ENCODE measurements around the gene BIRC3. TPM values are rescaled to one million over a fixed set of nuclear protein-coding genes. Genes with fewer than 3 reads are reported as not detected.
A peak's percentile ranks its signal among the peaks of the same experiment; 100 is the strongest.

The BIRC3 gene
- total RNA-seq (2012; rRNA removed), result 2.2 and 4.1 TPM in 2 replicates

DNA sequence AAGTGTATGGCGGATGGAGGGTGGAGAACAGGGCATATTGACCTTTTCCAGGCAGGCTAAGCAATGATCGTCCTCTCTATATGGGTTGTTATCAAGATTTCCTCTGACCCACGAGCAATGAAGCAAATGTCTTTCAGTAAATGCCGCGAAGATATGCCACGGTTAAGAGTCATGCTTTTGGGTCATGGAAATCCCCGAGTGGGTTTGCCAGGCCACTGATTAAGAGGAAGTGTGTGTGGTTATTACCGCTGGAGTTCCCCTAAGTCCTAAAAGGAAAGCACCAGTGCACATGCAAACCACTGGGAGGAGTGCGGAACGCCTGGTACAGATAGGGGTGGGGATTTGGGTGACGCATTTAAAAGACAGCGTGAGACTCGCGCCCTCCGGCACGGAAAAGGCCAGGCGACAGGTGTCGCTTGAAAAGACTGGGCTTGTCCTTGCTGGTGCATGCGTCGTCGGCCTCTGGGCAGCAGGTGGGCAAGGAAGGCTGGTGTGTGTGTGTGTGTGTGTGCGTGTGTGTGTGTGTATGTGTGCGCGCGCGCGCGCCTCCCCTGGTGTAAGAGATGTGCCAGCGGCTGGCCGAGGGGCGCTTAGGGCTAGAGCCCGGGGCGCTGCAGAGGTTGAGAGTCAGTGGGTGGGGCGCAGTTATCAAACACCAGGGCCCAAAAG, at the start of gene BIRC3:
TSS of gene BIRC3 (plus strand) at position 386 of the 669 bp plus-strand sequence. CDS start 7,026 bp downstream, outside the sequence.
- no peaks in the 10 kb centered on the region for H3K9me3 ChIP-seq (replicated peaks; ENCODE audit: low read length)
- H3K4me3 ChIP-seq (ENCODE audit: low read length), result peak within 1 kb of the TSS; percentile 73
- peak within 1 kb of the TSS; percentile 70 for H3K9ac ChIP-seq (ENCODE audit: low read depth, low read length)
- H3K4me2 ChIP-seq (ENCODE audit: low read length), result peak within 1 kb of the TSS; percentile 85
- H3K36me3 ChIP-seq (ENCODE audit: insufficient read depth, low read length), result no peaks in the 10 kb centered on the region
- no peaks in the 10 kb centered on the region for H3K27me3 ChIP-seq (ENCODE audit: control insufficient read depth, insufficient read depth, low read length)
- H3K4me1 ChIP-seq (ENCODE audit: control insufficient read depth, insufficient read depth, low read length), result peaks cover 38% of the 10 kb centered on the region

GRCh38 chr11:102267609-102268008, 49.7 kb upstream of the BIRC3 start:
- H3K4me2 ChIP-seq (ENCODE audit: low read length), result peak overlapping the region; percentile 94
- no peak overlapping the region for H3K9ac ChIP-seq (ENCODE audit: low read depth, low read length)
- no peaks in the 10 kb centered on the region for H3K9me3 ChIP-seq (replicated peaks; ENCODE audit: low read length)
- H3K36me3 ChIP-seq (ENCODE audit: insufficient read depth, low read length), result no peaks in the 10 kb centered on the region
- no peaks in the 10 kb centered on the region for H3K27me3 ChIP-seq (ENCODE audit: control insufficient read depth, insufficient read depth, low read length)
- peak overlapping the region; percentile 72 for H3K4me3 ChIP-seq (ENCODE audit: low read length)
- peaks cover 33% of the 10 kb centered on the region for H3K4me1 ChIP-seq (ENCODE audit: control insufficient read depth, insufficient read depth, low read length)

GRCh38 chr11:102268083-102268984, 49.0 kb upstream of the BIRC3 start:
- peak overlapping the region; percentile 94 for H3K4me2 ChIP-seq (ENCODE audit: low read length)
- H3K27me3 ChIP-seq (ENCODE audit: control insufficient read depth, insufficient read depth, low read length), result no peaks in the 10 kb centered on the region
- peak overlapping the region; percentile 72 for H3K4me3 ChIP-seq (ENCODE audit: low read length)
- H3K9ac ChIP-seq (ENCODE audit: low read depth, low read length), result no peak overlapping the region
- H3K9me3 ChIP-seq (replicated peaks; ENCODE audit: low read length), result no peaks in the 10 kb centered on the region
- H3K4me1 ChIP-seq (ENCODE audit: control insufficient read depth, insufficient read depth, low read length), result peaks cover 33% of the 10 kb centered on the region
- H3K36me3 ChIP-seq (ENCODE audit: insufficient read depth, low read length), result no peaks in the 10 kb centered on the region

GRCh38 chr11:102268985-102269470, 48.3 kb upstream of the BIRC3 start:
- no peaks in the 10 kb centered on the region for H3K9me3 ChIP-seq (replicated peaks; ENCODE audit: low read length)
- no peak overlapping the region for H3K9ac ChIP-seq (ENCODE audit: low read depth, low read length)
- H3K4me3 ChIP-seq (ENCODE audit: low read length), result peak overlapping the region; percentile 72
- H3K27me3 ChIP-seq (ENCODE audit: control insufficient read depth, insufficient read depth, low read length), result no peaks in the 10 kb centered on the region
- no peaks in the 10 kb centered on the region for H3K36me3 ChIP-seq (ENCODE audit: insufficient read depth, low read length)
- H3K4me2 ChIP-seq (ENCODE audit: low read length), result peak overlapping the region; percentile 94
- H3K4me1 ChIP-seq (ENCODE audit: control insufficient read depth, insufficient read depth, low read length), result peaks cover 33% of the 10 kb centered on the region

DNA sequence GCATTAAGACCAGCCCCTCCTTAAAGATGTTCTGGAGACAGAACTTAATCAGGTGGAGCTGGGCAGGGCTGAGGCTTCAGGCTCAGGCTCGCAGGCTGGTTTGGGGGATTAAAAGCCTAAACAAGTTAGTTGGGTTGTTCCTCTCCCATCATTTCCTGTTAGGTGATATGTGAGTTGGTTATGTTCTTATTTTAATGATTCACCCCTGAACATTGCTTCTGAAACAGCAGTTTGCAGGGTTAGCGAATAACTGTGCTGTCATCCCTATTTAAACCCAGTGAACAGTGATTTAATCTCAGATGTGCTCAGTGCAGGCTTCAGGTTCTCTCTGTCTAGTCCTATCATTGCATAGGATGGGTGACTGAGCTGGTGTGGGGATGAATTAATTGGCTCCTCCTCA, 47.4 kb upstream of the BIRC3 start:
- H3K9ac ChIP-seq (ENCODE audit: low read depth, low read length), result no peak overlapping the region
- peak overlapping the region; percentile 2 for H3K4me3 ChIP-seq (ENCODE audit: low read length)
- H3K9me3 ChIP-seq (replicated peaks; ENCODE audit: low read length), result no peaks in the 10 kb centered on the region
- H3K4me1 ChIP-seq (ENCODE audit: control insufficient read depth, insufficient read depth, low read length), result peaks cover 33% of the 10 kb centered on the region
- H3K36me3 ChIP-seq (ENCODE audit: insufficient read depth, low read length), result no peaks in the 10 kb centered on the region
- peak overlapping the region; percentile 94 for H3K4me2 ChIP-seq (ENCODE audit: low read length)
- no peaks in the 10 kb centered on the region for H3K27me3 ChIP-seq (ENCODE audit: control insufficient read depth, insufficient read depth, low read length)

DNA sequence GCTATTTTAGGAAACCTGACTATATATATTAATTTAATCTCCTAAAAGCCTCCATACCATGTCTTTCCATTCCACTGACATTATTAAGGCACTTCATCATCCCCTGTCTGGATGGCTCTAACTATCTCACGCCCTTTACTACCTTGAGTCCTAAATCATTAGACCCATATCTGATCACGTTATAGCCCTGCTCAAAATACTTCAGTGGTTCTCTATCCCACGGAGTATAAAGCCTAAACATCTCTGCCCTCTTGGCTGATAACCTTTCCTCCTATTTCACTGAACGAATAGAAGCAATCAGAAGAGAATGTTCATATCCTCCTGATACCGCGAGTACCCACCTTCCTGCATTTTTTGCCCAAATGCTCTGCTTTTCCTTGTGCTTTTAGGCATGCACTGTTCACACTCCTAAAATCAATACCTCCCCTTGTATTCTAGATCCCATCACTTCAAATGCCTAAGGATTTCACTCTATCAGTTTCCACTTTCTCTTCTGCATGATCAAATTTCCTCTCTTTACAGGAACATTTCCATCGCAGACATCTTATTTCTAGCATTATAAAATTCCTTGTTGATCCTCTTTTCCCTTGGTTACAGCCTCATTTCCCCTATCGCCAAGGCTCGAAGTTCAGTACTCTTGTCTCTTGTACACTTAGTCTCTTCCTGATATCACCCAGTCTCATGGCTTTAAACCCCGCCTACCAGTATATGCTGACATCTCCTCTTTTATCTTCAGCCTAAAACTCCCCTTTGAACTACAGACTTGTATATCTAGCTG, 45.0 kb upstream of the BIRC3 start:
- Histone ChIP-seq H3K4me3 (ENCODE audit: low read length) (no peak overlapping the region), H3K4me1 (ENCODE audit: control insufficient read depth, insufficient read depth, low read length) (peaks cover 45% of the 10 kb centered on the region), H3K4me2 (ENCODE audit: low read length) (no peak overlapping the region), H3K36me3 (ENCODE audit: insufficient read depth, low read length) (no peaks in the 10 kb centered on the region), H3K9ac (ENCODE audit: low read depth, low read length) (no peak overlapping the region), H3K9me3 (replicated peaks; ENCODE audit: low read length) (no peaks in the 10 kb centered on the region), H3K27me3 (ENCODE audit: control insufficient read depth, insufficient read depth, low read length) (no peaks in the 10 kb centered on the region)

DNA sequence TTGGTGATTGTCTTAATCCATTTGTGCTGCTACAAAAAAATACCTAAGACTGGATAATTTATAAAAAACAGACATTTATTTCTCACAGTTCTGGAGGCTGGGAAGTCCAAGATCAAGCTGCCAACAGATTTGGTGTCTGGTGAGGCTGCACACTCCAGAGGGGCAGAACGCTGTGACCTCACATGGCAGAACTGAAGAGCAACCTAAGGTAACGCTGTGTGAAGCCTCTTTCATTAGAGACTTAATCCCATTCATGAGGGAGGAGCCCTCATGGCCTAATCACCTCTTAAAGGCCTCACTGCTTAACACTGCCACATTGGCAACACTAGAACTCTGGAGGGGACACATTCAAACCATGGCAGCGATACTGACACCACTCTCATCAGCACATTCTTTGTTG, 42.7 kb upstream of the BIRC3 start:
- H3K36me3 ChIP-seq (ENCODE audit: insufficient read depth, low read length), result no peaks in the 10 kb centered on the region
- no peaks in the 10 kb centered on the region for H3K27me3 ChIP-seq (ENCODE audit: control insufficient read depth, insufficient read depth, low read length)
- no peak overlapping the region for H3K9ac ChIP-seq (ENCODE audit: low read depth, low read length)
- peaks cover 25% of the 10 kb centered on the region for H3K4me1 ChIP-seq (ENCODE audit: control insufficient read depth, insufficient read depth, low read length)
- no peak overlapping the region for H3K4me2 ChIP-seq (ENCODE audit: low read length)
- no peak overlapping the region for H3K4me3 ChIP-seq (ENCODE audit: low read length)
- H3K9me3 ChIP-seq (replicated peaks; ENCODE audit: low read length), result no peaks in the 10 kb centered on the region

DNA sequence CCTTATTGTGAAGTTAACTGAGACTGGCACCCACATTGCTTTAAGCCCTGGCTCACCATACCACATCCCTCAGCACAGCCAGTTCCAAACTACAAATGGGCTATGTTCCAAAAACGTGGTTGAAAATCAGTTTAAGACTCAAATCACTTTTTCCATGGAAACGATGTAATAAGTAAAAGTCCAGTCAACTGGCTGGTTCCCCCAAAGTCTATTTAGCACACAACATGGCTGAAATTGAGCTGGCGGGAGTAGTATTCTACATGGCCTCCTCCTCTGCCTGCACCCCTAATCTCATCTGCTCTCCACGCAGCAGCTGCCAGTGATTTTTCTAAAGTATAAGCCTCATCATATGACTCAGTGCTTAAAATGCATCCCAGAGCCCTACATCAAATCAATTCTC, 40.9 kb upstream of the BIRC3 start:
- Histone ChIP-seq H3K4me2 (ENCODE audit: low read length) (no peak overlapping the region), H3K36me3 (ENCODE audit: insufficient read depth, low read length) (no peaks in the 10 kb centered on the region), H3K27me3 (ENCODE audit: control insufficient read depth, insufficient read depth, low read length) (no peaks in the 10 kb centered on the region), H3K9me3 (replicated peaks; ENCODE audit: low read length) (no peaks in the 10 kb centered on the region), H3K9ac (ENCODE audit: low read depth, low read length) (no peak overlapping the region), H3K4me1 (ENCODE audit: control insufficient read depth, insufficient read depth, low read length) (peaks cover 17% of the 10 kb centered on the region), H3K4me3 (ENCODE audit: low read length) (no peak overlapping the region)

DNA sequence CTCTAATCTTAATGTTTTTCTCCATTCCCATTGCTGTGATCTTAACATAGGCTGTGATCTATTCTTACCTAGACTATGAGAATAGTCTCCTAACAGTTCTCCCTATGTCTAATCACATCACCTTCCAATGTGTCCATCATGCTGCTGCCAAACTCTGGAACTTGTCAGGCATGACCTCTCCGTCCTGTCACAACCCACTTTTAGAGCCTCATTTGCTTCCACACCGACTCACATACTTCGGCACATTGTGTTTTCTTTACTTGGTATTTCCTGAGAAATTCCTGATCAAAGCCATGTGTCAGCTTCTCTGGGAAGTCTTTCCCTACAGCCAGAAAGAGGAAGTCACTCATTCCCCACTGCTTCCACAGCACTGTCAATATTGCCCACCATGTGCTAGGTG, 40.5 kb upstream of the BIRC3 start:
- H3K4me2 ChIP-seq (ENCODE audit: low read length), result no peak overlapping the region
- no peak overlapping the region for H3K9ac ChIP-seq (ENCODE audit: low read depth, low read length)
- no peak overlapping the region for H3K4me3 ChIP-seq (ENCODE audit: low read length)
- H3K36me3 ChIP-seq (ENCODE audit: insufficient read depth, low read length), result no peaks in the 10 kb centered on the region
- H3K4me1 ChIP-seq (ENCODE audit: control insufficient read depth, insufficient read depth, low read length), result peaks cover 17% of the 10 kb centered on the region
- H3K27me3 ChIP-seq (ENCODE audit: control insufficient read depth, insufficient read depth, low read length), result no peaks in the 10 kb centered on the region
- H3K9me3 ChIP-seq (replicated peaks; ENCODE audit: low read length), result no peaks in the 10 kb centered on the region

GRCh38 chr11:102279641-102280170, 37.6 kb upstream of the BIRC3 start:
- H3K9ac ChIP-seq (ENCODE audit: low read depth, low read length), result no peak overlapping the region
- peak overlapping the region; percentile 13 for H3K4me3 ChIP-seq (ENCODE audit: low read length)
- H3K36me3 ChIP-seq (ENCODE audit: insufficient read depth, low read length), result no peaks in the 10 kb centered on the region
- peak overlapping the region; percentile 60 for H3K4me2 ChIP-seq (ENCODE audit: low read length)
- no peaks in the 10 kb centered on the region for H3K27me3 ChIP-seq (ENCODE audit: control insufficient read depth, insufficient read depth, low read length)
- no peaks in the 10 kb centered on the region for H3K9me3 ChIP-seq (replicated peaks; ENCODE audit: low read length)
- H3K4me1 ChIP-seq (ENCODE audit: control insufficient read depth, insufficient read depth, low read length), result peaks cover 26% of the 10 kb centered on the region
